H4 (cell line): Measurements from ENCODE around the gene STIMATE. TPM values are rescaled to one million over a fixed set of nuclear protein-coding genes. Genes with fewer than 3 reads are reported as not detected.

ENCODE experiments used
- DNase-seq: peaks from one replicate; pipeline ENCODE4 v3.0.0-alpha.2; 2015; ENCODE audit warnings: low spot score
- total RNA-seq: library from RNA; depleted of rRNA; stranded (reverse); fragments of >200 nt; shearing (Covaris generic); gene quantifications from 2 replicates; pipeline ENCODE4 v1.2.3, GENCODE V29; 2014; rRNA removed

Gene STIMATE
- total RNA-seq, result 4.0 and 5.0 TPM in 2 replicates

- DNase-seq, result peak; percentile 47
These were observed at the start of gene STIMATE for GRCh38 chr3:52897130-52898122. STIMATE (minus strand) TSS chr3:52897548; CDS start chr3:52897450, 98 bp downstream.

- no peak for DNase-seq
These were observed 42.3 kb upstream of the STIMATE start for GRCh38 chr3:52939600-52939999.

GRCh38 chr3:52934630-52935530, 37.5 kb upstream of the STIMATE start:
- peak; percentile 31 for DNase-seq

GRCh38 chr3:52931889-52932288, 34.5 kb upstream of the STIMATE start:
- no peak for DNase-seq

- DNase-seq, result no peak
These were observed 34.0 kb upstream of the STIMATE start for GRCh38 chr3:52931328-52931727.

- no peak for DNase-seq
These were observed 33.4 kb upstream of the STIMATE start for GRCh38 chr3:52930748-52931147.

GRCh38 chr3:52926554-52926953, 29.2 kb upstream of the STIMATE start:
- no peak for DNase-seq

DNA sequence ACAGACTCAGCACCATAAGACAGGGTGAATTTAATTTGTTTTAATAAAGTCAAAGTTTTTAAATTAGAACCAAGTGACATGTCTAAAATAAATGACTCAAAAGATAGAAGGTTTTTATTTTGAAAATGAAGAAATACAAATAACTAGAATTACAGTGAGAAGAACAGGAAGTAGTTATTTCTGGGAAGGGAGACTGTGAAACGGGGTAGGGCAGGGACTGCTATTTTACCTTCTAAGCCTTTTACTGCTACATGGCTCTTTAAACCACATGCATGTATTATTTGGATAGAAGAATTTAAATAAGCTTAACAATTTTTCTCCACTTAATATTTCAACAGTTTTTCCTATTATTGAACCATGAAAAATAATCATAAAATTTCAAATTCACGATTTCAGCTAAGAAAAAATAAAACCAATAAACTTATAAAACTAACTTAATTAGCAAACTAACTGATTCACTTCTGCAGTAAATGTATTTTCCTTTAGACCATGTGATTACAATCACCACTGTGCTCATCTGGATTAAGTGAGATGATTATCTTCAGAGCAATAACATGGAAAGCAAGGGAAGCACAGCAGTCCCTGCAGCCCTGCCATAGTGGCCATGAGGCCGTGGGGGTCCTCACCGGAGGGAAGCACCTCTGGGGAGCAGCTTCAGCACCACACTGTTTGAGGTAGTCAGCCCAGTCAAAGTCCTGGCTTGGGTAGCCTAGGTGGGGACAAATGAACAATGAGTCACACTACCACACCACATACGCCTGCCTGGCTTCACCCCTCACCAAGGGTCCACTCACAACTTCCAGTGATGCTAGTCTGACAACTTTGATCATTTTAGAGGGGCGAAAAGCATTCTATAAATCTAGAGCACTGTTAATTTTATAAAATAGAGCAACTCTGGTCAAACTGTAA, 28.3 kb upstream of the STIMATE start:
- no peak for DNase-seq

GRCh38 chr3:52923963-52924362, 26.6 kb upstream of the STIMATE start:
- DNase-seq, result no peak

- DNase-seq, result no peak
These were observed 23.5 kb upstream of the STIMATE start for GRCh38 chr3:52920841-52921240.

DNA sequence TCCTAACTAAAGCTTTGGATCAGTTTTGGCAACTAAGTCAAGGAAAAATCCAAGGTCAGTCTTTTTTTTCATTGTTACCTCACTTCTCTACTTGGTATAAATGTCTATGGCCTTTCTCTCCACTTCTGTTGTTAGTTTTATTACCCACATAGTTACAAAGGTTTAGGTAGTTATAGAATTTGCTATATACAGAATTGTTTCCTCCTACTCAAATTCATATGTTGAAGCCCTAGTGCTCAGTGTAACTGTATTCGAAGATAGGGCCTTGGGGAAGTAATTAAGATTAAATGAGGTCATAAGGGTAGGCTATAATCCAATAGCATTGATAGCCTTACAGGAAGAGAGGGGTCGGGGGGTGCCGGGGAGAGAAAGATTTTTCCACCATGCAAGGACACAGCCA, 19.7 kb upstream of the STIMATE start:
- DNase-seq, result no peak

DNA sequence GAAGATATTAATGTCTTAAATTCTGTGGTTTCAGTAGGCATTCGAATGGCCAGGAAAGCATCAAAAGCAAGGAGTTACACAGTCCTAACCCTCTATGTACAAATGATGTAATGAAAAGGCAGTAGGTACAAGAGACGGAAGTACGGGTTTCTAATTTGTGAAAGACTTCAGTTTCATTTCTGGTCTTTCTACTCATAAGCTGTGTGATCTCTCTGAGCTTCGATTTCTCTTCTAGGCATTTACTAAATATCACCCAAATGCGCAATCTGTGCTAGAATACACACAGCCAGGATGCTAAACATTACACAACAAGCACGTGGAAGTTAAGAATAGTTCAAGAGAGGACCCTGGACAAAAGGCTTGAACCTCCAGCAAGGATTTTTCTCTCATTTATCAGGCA, 17.9 kb upstream of the STIMATE start:
- no peak for DNase-seq

DNA sequence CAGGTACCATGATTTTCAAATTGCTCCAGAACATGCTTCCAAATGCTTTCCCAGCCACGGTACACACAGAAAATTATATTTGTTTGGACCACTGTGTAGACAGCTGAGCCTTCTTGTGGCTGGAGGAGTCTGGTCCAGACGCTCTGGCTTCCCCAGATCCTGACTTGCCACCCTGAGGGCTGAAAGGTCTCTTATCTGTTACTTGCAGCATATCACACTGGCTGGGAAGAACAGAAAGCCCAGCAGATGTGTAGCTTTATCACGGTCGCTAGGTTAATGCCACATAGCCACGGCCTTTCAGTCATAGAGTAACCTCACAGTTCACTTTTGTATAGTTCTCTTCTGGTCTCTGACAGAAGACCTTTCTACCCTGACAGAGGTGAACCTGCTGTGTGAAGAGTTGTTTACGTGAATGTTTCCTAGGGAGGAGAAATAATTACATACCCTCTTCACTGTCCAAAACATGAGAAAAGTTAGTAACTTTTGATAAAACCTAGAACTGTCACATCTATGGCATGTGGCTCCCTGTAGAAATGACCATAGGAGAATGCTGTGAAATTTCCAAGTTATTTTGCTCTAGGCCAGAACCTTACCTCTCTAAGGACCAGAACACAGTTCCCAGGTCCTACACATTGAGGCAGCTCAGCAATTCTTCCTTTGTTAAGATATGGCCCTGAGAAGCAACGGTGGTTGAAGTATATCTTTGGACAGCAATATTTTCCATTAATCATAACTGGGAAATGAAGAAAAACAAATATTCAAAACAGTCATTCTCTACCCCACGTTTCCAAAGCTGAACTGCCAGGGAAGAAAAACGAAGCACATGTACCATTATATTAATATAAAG, 15.8 kb upstream of the STIMATE start:
- DNase-seq, result no peak

DNA sequence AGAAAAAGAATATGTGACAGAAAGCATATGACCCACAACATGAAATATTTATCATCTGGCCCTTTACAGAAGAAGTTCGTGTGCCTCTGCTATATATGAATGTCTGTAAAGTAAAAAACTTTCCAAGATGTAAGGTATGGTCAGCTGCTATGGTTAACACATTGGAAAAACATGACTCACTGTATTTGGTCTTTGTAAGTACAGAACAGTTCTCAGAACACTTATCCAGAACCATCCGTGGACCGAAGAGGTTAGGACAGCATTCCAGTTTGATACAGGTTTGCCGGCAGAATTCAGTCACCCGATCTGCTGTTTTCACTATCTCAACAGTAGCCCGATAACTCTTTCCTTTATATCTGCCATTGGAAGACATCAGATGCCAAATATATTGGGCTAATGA, 13.5 kb upstream of the STIMATE start:
- DNase-seq, result no peak

DNA sequence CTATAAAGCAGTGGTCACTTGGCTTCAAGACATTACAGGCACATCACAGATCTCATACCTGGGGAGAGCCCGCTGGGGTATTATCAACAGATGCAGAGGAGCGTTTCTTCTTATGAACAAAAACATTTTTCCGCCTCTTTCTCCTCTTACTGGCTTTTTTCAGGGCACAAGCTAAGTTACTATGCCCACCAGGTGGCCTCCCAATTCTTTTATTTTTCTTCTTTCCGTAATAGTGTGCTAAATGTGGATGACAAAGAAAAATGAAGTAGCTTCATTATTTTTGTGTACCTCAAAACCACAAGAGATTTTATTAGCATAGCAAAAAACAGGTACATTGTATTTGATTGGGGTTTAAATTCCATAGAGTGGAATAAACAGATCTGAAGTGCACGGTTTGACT, 10.1 kb upstream of the STIMATE start:
- no peak for DNase-seq

DNA sequence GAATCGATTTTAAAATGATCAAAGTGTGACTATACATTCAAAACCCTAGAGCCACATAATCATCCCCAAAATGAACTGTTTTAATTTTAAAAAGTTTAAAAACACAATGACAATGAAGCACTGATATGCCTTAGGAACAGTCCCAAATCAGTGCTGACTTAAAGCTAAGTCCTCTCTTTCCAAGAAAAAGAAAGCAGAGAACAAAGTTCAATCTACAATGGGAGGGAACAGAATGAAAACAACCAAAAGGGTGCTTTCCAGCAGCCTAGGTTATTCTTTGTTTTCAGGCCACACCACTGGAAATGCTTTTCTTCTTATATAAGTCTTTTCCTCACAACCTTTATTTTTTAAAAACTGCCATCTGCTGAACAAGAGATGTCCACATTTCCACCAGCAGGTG, 7.2 kb upstream of the STIMATE start:
- DNase-seq, result no peak

DNA sequence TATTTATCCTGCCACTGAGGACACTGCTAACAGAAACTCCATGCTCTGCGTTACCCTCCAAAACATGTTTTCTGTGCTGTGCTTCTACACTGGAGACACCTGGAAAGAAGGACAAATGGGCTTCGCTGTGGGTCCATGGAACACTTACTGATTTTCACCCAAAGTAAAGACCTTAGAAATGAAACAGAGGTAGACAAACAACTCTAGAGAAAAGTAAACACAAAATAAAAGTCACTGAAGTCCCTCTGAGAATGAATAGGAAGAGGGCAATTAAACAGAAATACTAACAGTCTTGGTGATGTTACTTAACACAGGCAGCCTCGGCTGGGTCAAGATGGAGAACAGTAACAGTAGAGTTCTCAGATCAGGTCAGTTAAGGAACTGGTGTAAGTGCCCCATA, 6.7 kb upstream of the STIMATE start:
- DNase-seq, result no peak

- DNase-seq, result no peak
These were observed 735 bp downstream of the STIMATE start for GRCh38 chr3:52896613-52897012.

DNA sequence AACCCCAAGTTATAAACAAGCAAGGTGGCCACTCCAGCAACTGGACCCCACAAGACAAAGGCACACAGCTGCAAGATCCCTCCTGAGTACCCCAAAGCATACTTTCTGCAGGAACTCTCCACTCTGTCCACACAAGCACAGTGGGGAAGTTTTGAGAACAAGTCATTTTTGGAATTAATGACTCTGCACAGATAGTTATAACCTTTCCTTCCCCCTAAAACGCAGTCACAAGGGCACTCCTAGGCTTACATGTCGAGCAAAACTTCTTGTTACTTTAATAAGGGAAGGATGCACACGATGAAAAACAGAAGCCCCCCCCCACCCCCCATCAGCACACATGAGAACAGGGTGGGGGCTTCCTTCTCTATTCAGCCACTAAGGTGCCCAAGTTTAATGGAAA, 1.2 kb downstream of the STIMATE start:
- DNase-seq, result no peak

DNA sequence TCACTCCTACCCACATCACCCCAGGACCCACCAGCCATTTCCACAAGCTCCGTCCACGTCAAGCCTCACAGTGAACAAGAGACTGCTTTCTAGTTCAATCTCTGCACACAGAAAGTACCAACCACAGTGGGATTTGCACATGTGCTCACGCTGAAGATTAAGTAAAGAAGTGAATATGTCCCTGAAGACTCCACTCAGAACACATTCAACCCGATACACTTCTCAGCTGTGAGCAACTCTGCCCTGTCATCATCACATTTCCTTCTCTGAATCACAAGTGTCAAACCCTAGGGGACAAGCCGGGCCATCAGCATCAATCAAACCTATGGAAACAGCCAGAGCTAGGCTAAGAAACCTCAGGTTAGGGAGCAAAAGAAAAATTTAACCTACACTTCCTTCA, 1.9 kb downstream of the STIMATE start:
- DNase-seq, result no peak
